K562 (cell line): ENCODE measurements around the gene UHMK1. TPM values are rescaled to one million over a fixed set of nuclear protein-coding genes. Genes with fewer than 3 reads are reported as not detected.
A peak's percentile ranks its signal among the peaks of the same experiment; 100 is the strongest.

Experiments
- ASH1L ChIP-seq: fragments of 450-650 bp; IDR thresholded peaks from 2 replicates; pipeline ENCODE4 v1.6.1; 2018; ENCODE audit warnings: borderline replicate concordance, mild to moderate bottlenecking, low read depth; ENCODE audit not compliant: partially characterized antibody
- CC2D1A ChIP-seq: fragments of 450-650 bp; IDR thresholded peaks from 2 replicates; pipeline ENCODE4 v1.6.1; 2017; ENCODE audit warnings: mild to moderate bottlenecking
- DACH1 ChIP-seq: fragments of 450-650 bp; IDR thresholded peaks from 2 replicates; pipeline ENCODE4 v1.6.1; 2018; ENCODE audit not compliant: partially characterized antibody
- KDM1A ChIP-seq, 2 experiments: fragments of 450-650 bp; IDR thresholded peaks; 2 replicates each; pipeline ENCODE4 v1.6.1; 2016; ENCODE audit warnings: mild to moderate bottlenecking in 2 of 2
- NONO ChIP-seq, 2 experiments: fragments of 200-400 bp in 1 of 2; fragments of 450-650 bp in 1 of 2; formaldehyde crosslinking in 1 of 2; IDR thresholded peaks; 2 replicates each; pipeline ENCODE4 v1.6.1; 2017; ENCODE audit warnings: low read depth in 2 of 2, mild to moderate bottlenecking in 2 of 2, moderate library complexity in 2 of 2, low read length in 1 of 2
- POLR2AphosphoS2 ChIP-seq: IDR thresholded peaks from 2 replicates; pipeline ENCODE4 v1.6.1; 2012; ENCODE audit warnings: low read length, improper control_type of control experiment
- POLR2H ChIP-seq: IDR thresholded peaks from 2 replicates; pipeline ENCODE4 v1.6.1; 2016; ENCODE audit warnings: missing genetic modification characterization, low read depth, mild to moderate bottlenecking, control low read depth, missing compliant biosample characterization, moderate library complexity
- TCF7 ChIP-seq: sonication (generic); IDR thresholded peaks from 2 replicates; pipeline ENCODE4 v1.6.1; 2016; ENCODE audit warnings: antibody characterized with exemption, borderline replicate concordance
- ZNF217 ChIP-seq: sonication (generic); formaldehyde crosslinking; IDR thresholded peaks from 2 replicates; pipeline ENCODE4 v1.8.0; 2022; ENCODE audit warnings: mild to moderate bottlenecking, missing genetic modification reagents
- ZNF384 ChIP-seq: IDR thresholded peaks from 2 replicates; pipeline ENCODE4 v1.6.1; 2012; ENCODE audit warnings: low read depth, low read length, improper control_type of control experiment
- ZNF699 ChIP-seq: fragments of 250-450 bp; sonication (Bioruptor Pico); IDR thresholded peaks from 2 replicates; pipeline ENCODE4 v1.8.0; 2021; ENCODE audit warnings: mild to moderate bottlenecking, moderate library complexity; ENCODE audit not compliant: insufficient replicate concordance
- polyA plus RNA-seq, 8 experiments: library from polyadenylated mRNA; depleted of rRNA in 4 of 8; stranded (reverse) in 5 of 8; unstranded in 3 of 8; fragments of >200 nt; fragmentation: Nextera tagmentation in 2 of 8; fragmentation: Illumina TruSeq in 1 of 8; extraction: Ambion mirVana in 2 of 8; extraction: Trizol in 1 of 8; gene quantifications; 2 replicates each; pipeline versions ENCODE4 v1.2.1 to v1.2.3, GENCODE V29; 2011 to 2014; ENCODE audit warnings: inconsistent platforms in 1 of 8, missing spikeins in 1 of 8
- total RNA-seq, 7 experiments: library from RNA; depleted of rRNA in 6 of 7; stranded (reverse); fragments of >200 nt in 6 of 7; fragmentation: Illumina TruSeq in 2 of 7; extraction: Trizol in 2 of 7; gene quantifications; 2 replicates each; pipeline versions ENCODE4 v1.2.1 to v1.2.3, GENCODE V29; 2011 to 2021; ENCODE audit warnings: low replicate concordance in 1 of 7
- TF ChIP-seq, protein P1 (sequence below): fragments of 200-800 bp; sonication (Bioruptor generic); IDR thresholded peaks from 2 replicates; pipeline ENCODE4 v1.6.1; 2016; ENCODE audit warnings: missing genetic modification characterization, missing compliant biosample characterization
- TF ChIP-seq, protein P2 (sequence below): fragments of 250-450 bp; sonication (Bioruptor Pico); IDR thresholded peaks from 2 replicates; pipeline ENCODE4 v1.8.0; 2022; ENCODE audit warnings: inconsistent platforms
- TF ChIP-seq, protein P3 (sequence below): fragments of 250-450 bp; sonication (Bioruptor Pico); IDR thresholded peaks from 2 replicates; pipeline ENCODE4 v1.9.0; 2021; ENCODE audit warnings: mild to moderate bottlenecking
- TF ChIP-seq, protein P4 (sequence below): sonication (generic); formaldehyde crosslinking; IDR thresholded peaks from 2 replicates; pipeline ENCODE4 v1.8.1; 2023; ENCODE audit warnings: missing genetic modification reagents, mild to moderate bottlenecking, borderline replicate concordance

Gene UHMK1
- total and polyA plus RNA-seq, 9 of the 15 experiments (the other 6 are each of a cell fraction or from before 2014, with no cell fraction given): 13.1 to 72.4 (median 38.3) TPM

DNA sequence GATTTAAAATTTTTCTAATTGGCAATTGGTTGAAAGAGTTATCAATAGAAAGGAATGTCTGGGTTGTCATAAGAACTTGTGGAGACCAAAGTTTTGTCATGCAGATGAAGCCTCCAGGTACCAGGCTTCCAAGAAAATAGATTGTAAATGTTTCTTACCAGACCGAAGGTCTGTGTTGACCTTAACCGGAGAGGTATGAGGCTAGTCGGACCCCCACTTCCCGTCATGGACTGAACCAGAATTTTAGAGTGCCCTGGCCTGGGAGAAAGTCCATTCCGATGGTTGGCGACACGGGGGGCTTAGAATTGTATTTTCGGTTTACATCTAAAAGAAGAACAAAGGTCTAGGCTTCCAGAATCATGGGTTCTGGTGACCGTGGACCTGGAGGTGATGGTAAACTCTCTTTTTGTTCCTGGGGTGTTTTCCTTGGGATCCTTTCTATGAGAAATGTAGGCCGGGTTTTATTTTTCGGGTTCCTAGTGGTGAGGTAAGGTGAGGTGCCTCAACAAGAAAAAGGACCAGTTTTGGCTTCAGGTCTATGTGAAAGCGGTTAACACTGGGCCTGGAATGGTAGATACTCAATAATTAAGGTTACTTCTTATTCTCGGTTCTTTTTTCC is 405 bp upstream of the UHMK1 start (continued):
- TF ChIP-seq, protein P1, sequence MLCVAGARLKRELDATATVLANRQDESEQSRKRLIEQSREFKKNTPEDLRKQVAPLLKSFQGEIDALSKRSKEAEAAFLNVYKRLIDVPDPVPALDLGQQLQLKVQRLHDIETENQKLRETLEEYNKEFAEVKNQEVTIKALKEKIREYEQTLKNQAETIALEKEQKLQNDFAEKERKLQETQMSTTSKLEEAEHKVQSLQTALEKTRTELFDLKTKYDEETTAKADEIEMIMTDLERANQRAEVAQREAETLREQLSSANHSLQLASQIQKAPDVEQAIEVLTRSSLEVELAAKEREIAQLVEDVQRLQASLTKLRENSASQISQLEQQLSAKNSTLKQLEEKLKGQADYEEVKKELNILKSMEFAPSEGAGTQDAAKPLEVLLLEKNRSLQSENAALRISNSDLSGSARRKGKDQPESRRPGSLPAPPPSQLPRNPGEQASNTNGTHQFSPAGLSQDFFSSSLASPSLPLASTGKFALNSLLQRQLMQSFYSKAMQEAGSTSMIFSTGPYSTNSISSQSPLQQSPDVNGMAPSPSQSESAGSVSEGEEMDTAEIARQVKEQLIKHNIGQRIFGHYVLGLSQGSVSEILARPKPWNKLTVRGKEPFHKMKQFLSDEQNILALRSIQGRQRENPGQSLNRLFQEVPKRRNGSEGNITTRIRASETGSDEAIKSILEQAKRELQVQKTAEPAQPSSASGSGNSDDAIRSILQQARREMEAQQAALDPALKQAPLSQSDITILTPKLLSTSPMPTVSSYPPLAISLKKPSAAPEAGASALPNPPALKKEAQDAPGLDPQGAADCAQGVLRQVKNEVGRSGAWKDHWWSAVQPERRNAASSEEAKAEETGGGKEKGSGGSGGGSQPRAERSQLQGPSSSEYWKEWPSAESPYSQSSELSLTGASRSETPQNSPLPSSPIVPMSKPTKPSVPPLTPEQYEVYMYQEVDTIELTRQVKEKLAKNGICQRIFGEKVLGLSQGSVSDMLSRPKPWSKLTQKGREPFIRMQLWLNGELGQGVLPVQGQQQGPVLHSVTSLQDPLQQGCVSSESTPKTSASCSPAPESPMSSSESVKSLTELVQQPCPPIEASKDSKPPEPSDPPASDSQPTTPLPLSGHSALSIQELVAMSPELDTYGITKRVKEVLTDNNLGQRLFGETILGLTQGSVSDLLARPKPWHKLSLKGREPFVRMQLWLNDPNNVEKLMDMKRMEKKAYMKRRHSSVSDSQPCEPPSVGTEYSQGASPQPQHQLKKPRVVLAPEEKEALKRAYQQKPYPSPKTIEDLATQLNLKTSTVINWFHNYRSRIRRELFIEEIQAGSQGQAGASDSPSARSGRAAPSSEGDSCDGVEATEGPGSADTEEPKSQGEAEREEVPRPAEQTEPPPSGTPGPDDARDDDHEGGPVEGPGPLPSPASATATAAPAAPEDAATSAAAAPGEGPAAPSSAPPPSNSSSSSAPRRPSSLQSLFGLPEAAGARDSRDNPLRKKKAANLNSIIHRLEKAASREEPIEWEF (CRISPR knock-in tag): no peak
- TF ChIP-seq KDM1A (IDR thresholded peaks at IDR 0.05): no peak
- peak; percentile 76; the same call in 1 of the 2 replicates for TF ChIP-seq POLR2H
- no peak for TF ChIP-seq ZNF699
- TF ChIP-seq CC2D1A: 0 out of 2 replicates have a peak, but pooled peaks have one; percentile 11
- no peak for TF ChIP-seq DACH1
- peak; percentile 9; the same call in 1 of the 2 replicates for TF ChIP-seq TCF7
- TF ChIP-seq, protein P2, sequence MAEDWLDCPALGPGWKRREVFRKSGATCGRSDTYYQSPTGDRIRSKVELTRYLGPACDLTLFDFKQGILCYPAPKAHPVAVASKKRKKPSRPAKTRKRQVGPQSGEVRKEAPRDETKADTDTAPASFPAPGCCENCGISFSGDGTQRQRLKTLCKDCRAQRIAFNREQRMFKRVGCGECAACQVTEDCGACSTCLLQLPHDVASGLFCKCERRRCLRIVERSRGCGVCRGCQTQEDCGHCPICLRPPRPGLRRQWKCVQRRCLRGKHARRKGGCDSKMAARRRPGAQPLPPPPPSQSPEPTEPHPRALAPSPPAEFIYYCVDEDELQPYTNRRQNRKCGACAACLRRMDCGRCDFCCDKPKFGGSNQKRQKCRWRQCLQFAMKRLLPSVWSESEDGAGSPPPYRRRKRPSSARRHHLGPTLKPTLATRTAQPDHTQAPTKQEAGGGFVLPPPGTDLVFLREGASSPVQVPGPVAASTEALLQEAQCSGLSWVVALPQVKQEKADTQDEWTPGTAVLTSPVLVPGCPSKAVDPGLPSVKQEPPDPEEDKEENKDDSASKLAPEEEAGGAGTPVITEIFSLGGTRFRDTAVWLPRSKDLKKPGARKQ (CRISPR knock-in tag): 0 out of 2 replicates have a peak, but pooled peaks have one; percentile 33
- no peak for TF ChIP-seq NONO (IDR thresholded peaks at IDR 0.05; ENCODE audit: low read depth in 2 of 2, low read length in 1 of 2)
- TF ChIP-seq, protein P3, sequence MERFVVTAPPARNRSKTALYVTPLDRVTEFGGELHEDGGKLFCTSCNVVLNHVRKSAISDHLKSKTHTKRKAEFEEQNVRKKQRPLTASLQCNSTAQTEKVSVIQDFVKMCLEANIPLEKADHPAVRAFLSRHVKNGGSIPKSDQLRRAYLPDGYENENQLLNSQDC: 0 out of 2 replicates have a peak, but pooled peaks have one; percentile 61
- TF ChIP-seq, protein P4, sequence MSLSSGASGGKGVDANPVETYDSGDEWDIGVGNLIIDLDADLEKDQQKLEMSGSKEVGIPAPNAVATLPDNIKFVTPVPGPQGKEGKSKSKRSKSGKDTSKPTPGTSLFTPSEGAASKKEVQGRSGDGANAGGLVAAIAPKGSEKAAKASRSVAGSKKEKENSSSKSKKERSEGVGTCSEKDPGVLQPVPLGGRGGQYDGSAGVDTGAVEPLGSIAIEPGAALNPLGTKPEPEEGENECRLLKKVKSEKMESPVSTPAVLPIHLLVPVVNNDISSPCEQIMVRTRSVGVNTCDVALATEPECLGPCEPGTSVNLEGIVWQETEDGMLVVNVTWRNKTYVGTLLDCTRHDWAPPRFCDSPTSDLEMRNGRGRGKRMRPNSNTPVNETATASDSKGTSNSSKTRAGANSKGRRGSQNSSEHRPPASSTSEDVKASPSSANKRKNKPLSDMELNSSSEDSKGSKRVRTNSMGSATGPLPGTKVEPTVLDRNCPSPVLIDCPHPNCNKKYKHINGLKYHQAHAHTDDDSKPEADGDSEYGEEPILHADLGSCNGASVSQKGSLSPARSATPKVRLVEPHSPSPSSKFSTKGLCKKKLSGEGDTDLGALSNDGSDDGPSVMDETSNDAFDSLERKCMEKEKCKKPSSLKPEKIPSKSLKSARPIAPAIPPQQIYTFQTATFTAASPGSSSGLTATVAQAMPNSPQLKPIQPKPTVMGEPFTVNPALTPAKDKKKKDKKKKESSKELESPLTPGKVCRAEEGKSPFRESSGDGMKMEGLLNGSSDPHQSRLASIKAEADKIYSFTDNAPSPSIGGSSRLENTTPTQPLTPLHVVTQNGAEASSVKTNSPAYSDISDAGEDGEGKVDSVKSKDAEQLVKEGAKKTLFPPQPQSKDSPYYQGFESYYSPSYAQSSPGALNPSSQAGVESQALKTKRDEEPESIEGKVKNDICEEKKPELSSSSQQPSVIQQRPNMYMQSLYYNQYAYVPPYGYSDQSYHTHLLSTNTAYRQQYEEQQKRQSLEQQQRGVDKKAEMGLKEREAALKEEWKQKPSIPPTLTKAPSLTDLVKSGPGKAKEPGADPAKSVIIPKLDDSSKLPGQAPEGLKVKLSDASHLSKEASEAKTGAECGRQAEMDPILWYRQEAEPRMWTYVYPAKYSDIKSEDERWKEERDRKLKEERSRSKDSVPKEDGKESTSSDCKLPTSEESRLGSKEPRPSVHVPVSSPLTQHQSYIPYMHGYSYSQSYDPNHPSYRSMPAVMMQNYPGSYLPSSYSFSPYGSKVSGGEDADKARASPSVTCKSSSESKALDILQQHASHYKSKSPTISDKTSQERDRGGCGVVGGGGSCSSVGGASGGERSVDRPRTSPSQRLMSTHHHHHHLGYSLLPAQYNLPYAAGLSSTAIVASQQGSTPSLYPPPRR (CRISPR knock-in tag): no peak
- TF ChIP-seq ASH1L: peak; percentile 25
- TF ChIP-seq POLR2AphosphoS2: no peak
- no peak for TF ChIP-seq ZNF384
- TF ChIP-seq ZNF217 (CRISPR knock-in tag): no peak
